Tibial artery (tissue), 4 donors: ENCODE data around the gene VOPP1.
"Not testable (repeated sequence)": the region's sequence is repeated elsewhere in the genome, so short reads cannot be mapped to it uniquely, and the experiment has no call there.

ENCODE experiments used
- DNase-seq, 2 donors: peaks; one replicate each; pipeline ENCODE4 v3.0.0-alpha.2; 2019
- H3K27ac ChIP-seq, 2 donors: fragments of 200-600 bp; sonication (generic) in 1 of 2; 1 replicate in 1 of 2; 2 replicates in 1 of 2; pipeline ENCODE4 v1.5.1; 2018 to 2019; ENCODE audit warnings: mild to moderate bottlenecking in 1 of 2
- H3K27me3 ChIP-seq, 2 donors: fragments of 200-600 bp; sonication (generic) in 1 of 2; one replicate each; pipeline versions ENCODE4 v1.5.1 to v1.6.0; 2016 to 2019
- H3K36me3 ChIP-seq, 3 donors: fragments of 200-600 bp; sonication (generic) in 2 of 3; one replicate each; pipeline ENCODE4 v1.5.1; 2016 to 2019; ENCODE audit warnings: mild to moderate bottlenecking in 2 of 3
- H3K4me1 ChIP-seq, 4 donors: fragments of 200-600 bp; sonication (generic) in 2 of 4; 1 replicate in 3 of 4; 2 replicates in 1 of 4; pipeline ENCODE4 v1.5.1; 2016 to 2019
- H3K4me3 ChIP-seq, 2 donors: fragments of 200-600 bp; sonication (generic) in 1 of 2; 1 replicate in 1 of 2; 2 replicates in 1 of 2; pipeline ENCODE4 v1.5.1; 2018 to 2019; ENCODE audit warnings: mild to moderate bottlenecking in 2 of 2
- H3K9me3 ChIP-seq, 3 donors: fragments of 200-600 bp; sonication (generic) in 1 of 3; one replicate each; pipeline ENCODE4 v1.5.1; 2016 to 2019
- intact Hi-C: fragments of 100-400 bp; cut with DNase I; formaldehyde crosslinking; loops from one replicate; pipeline ENCODE4 v1.15.0; 2023; ENCODE audit warnings: low total_unique reads
- TF ChIP-seq, protein P1 (sequence below), 2 experiments: fragments of 200-600 bp in 1 of 2; fragments of 450-650 bp in 1 of 2; IDR thresholded peaks; one replicate each; pipeline ENCODE4 v1.5.1; 2017 to 2019; ENCODE audit warnings: antibody characterized with exemption in 2 of 2, mild to moderate bottlenecking in 1 of 2, moderate library complexity in 1 of 2

Gene VOPP1

GRCh38 chr7:55588379-55588699 is 16.0 kb upstream of the VOPP1 start:
- Histone ChIP-seq H3K27ac (no peak overlapping the region), H3K4me1 (peaks cover 0 to 6% (median 1%) of the 10 kb centered on the region in 4 donors), H3K4me3 (no peak overlapping the region), H3K36me3 (no peaks in the 10 kb centered on the region), H3K27me3 (peaks cover 0 to 16% of the 10 kb centered on the region in 2 donors), H3K9me3 (no peaks in the 10 kb centered on the region)
- DNase-seq = no peak
- TF ChIP-seq, protein P1, sequence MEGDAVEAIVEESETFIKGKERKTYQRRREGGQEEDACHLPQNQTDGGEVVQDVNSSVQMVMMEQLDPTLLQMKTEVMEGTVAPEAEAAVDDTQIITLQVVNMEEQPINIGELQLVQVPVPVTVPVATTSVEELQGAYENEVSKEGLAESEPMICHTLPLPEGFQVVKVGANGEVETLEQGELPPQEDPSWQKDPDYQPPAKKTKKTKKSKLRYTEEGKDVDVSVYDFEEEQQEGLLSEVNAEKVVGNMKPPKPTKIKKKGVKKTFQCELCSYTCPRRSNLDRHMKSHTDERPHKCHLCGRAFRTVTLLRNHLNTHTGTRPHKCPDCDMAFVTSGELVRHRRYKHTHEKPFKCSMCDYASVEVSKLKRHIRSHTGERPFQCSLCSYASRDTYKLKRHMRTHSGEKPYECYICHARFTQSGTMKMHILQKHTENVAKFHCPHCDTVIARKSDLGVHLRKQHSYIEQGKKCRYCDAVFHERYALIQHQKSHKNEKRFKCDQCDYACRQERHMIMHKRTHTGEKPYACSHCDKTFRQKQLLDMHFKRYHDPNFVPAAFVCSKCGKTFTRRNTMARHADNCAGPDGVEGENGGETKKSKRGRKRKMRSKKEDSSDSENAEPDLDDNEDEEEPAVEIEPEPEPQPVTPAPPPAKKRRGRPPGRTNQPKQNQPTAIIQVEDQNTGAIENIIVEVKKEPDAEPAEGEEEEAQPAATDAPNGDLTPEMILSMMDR (IDR thresholded peaks at IDR 0.05) = no peak
- intact Hi-C loops = no loop called here

DNA sequence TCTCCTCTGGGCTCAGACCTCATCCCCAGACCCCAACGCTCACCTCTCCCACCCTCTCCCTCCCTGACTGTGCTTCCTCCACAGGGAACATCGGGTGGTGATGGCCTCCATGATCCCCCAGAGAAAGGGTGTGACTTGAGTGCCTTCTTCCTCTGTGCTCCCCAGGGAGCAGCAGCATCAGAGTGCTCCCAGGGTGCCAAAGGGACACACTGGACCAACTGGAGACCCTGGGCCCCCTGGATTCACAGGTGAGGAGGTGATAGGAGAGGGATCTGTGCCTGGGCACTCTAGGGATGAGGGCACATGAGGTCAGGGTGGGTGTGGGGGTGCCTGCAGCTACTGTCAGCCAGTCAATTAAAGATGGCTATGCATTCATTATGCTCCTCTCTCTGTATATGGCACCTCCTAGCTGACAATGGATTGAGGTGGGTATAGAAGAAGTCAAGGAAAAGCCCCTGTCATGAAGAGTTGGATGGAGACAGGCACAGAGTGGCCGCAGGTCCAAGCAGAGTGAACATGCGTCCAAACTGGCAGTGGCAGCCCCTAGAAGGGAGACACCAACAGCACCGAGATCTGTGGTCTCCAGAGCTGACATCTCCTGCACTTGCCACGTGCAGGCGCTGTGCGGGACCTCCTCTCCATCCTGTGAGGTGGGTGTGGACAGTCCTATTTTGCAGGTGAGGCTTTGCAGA is 15.5 kb upstream of the VOPP1 start:
- TF ChIP-seq, protein P1 (IDR thresholded peaks at IDR 0.05) = no peak
- H3K4me3 ChIP-seq = no peak overlapping the region
- H3K27ac ChIP-seq = no peak overlapping the region
- H3K27me3 ChIP-seq = peaks cover 0 to 16% of the 10 kb centered on the region in 2 donors
- intact Hi-C loops = no loop called here
- peaks cover 0 to under 1% (median 0%) of the 10 kb centered on the region in 4 donors for H3K4me1 ChIP-seq
- no peak for DNase-seq
- H3K36me3 ChIP-seq = no peaks in the 10 kb centered on the region
- H3K9me3 ChIP-seq = no peaks in the 10 kb centered on the region

- DNase-seq, intact Hi-C loops, H3K27ac ChIP-seq: not testable (repeated sequence)
Observed at GRCh38 chr7:55582656-55583055, 10.4 kb upstream of the VOPP1 start.

DNA sequence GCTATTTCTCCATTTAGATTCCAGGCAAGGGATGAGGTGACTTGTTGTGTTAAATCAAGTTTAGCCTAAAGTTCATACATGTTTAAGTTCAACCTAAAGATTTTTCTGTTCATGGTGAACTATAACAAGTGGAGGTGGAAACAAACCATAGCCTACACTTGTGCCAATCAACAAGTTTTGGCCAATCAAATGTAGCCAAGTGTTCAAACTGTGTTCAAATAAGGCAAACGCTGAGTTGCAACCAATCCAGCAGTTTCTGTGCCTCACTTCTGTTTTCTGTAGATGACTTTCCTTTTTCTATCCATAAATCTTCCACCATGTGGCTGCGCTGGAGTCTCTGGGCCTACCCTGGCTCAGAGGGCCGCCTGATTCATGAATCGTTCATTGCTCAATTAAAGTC is 4.5 kb upstream of the VOPP1 start:
- intact Hi-C loops = no loop called here
- no peak overlapping the region for H3K27ac ChIP-seq
- no peak for DNase-seq

More at GRCh38 chr7:55582656-55583055, 10.4 kb upstream of the VOPP1 start:
- not testable (repeated sequence) for H3K4me3 ChIP-seq, H3K36me3 ChIP-seq, H3K9me3 ChIP-seq, H3K4me1 ChIP-seq, H3K27me3 ChIP-seq

GRCh38 chr7:55575733-55576132 is 3.4 kb upstream of the VOPP1 start:
- H3K27ac ChIP-seq = no peak overlapping the region
- no peaks in the 10 kb centered on the region for H3K27me3 ChIP-seq
- TF ChIP-seq, protein P1 (IDR thresholded peaks at IDR 0.05) = no peak
- no peak overlapping the region for H3K4me3 ChIP-seq
- H3K4me1 ChIP-seq = peaks cover 5 to 30% (median 13%) of the 10 kb centered on the region in 4 donors
- H3K9me3 ChIP-seq = no peaks in the 10 kb centered on the region
- DNase-seq = no peak
- intact Hi-C loops = no loop called here
- no peaks in the 10 kb centered on the region for H3K36me3 ChIP-seq

More for the DNA sequence above, 4.5 kb upstream of the VOPP1 start:
- TF ChIP-seq, protein P1 (IDR thresholded peaks at IDR 0.05) = no peak
- H3K4me3 ChIP-seq = no peak overlapping the region
- peaks cover 5 to 26% (median 13%) of the 10 kb centered on the region in 4 donors for H3K4me1 ChIP-seq
- no peaks in the 10 kb centered on the region for H3K27me3 ChIP-seq
- no peaks in the 10 kb centered on the region for H3K36me3 ChIP-seq
- no peaks in the 10 kb centered on the region for H3K9me3 ChIP-seq

DNA sequence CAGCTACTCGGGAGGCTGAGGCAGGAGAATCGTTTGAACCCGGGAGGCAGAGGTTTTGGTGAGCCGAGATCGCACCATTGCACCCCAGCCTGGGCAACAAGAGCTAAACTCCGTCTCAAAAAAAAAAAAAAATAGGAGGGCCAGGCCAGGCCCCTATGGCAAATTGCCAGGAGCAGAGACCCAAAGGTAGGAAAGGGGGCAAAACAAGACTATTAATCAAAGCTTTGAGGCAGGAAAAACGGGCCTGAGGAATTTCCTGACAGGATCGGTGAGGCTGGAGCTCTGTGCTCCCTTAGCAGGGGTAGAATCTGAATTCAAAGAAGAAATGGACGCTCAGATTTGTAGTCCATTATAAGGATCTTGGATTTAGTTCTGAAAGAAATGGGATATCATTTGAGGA is 2.8 kb upstream of the VOPP1 start:
- DNase-seq = no peak
- Histone ChIP-seq H3K4me1 (peaks cover 5 to 36% (median 15%) of the 10 kb centered on the region in 4 donors), H3K4me3 (no peak overlapping the region), H3K27me3 (no peaks in the 10 kb centered on the region), H3K36me3 (no peaks in the 10 kb centered on the region), H3K9me3 (no peaks in the 10 kb centered on the region), H3K27ac (no peak overlapping the region)
- intact Hi-C loops = no loop called here
- TF ChIP-seq, protein P1 (IDR thresholded peaks at IDR 0.05) = no peak
